HG03469 (cell line): ENCODE results near the gene NME5.
"Not testable (repeated sequence)": the region's sequence is repeated elsewhere in the genome, so short reads cannot be mapped to it uniquely, and the experiment has no call there.

ENCODE experiments used
- ATAC-seq: cut with Tn5 transposase; IDR thresholded peaks from one replicate; pipeline ENCODE4 v1.9.1; 2021; ENCODE audit warnings: mild to moderate bottlenecking, moderate library complexity, moderate number of reproducible peaks; ENCODE audit not compliant: unreplicated experiment

NME5 gene

GRCh38 chr5:138082033-138082432, 57.2 kb downstream of the NME5 start:
- ATAC-seq = no peak

- no peak for ATAC-seq
These were observed 61.1 kb downstream of the NME5 start for GRCh38 chr5:138078006-138078643.

DNA sequence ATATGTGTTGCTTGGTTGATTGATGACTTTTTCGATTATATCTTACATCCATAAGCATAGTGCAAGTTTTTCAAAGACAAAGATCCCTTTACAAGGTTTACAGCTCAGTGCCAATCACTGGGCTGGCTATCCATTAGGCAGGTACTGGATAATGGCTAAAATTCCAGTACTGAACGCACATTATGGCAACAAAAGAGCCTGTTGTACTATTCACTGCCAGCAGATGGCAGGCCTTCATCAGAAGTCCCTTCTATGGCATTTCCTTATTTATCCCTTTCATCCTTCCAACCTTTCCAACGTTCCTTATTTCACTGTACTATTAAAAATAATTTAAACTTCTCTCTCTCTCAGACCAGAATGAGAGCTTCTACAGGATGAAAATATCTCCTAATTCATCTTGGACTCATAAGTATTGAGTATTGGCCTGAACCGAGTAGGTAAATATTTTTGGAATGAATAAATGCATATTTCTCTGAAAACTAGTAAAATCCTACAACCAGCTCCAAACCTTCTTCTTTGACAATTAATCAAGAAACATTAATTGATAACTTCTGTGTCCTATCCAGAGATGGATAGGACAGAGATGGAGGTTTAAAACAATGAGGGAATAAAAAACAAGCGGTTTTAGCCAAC, 62.0 kb downstream of the NME5 start:
- no peak for ATAC-seq

DNA sequence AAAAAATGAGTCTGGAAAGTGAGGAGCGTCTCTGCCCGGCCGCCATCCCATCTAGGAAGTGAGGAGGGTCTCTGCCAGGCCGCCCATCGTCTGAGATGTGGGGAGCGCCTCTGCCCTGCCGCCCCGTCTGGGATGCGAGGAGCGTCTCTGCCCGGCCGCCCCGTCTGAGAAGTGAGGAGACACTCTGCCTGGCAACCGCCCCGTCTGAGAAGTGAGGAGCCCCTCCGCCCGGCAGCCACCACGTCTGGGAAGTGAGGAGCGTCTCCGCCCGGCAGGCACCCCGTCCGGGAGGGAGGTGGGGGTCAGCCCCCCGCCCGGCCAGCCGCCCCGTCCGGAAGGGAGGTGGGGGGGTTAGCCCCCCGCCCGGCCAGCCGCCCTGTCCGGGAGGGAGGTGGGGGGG, 69.2 kb downstream of the NME5 start:
- not testable (repeated sequence) for ATAC-seq

- no peak for ATAC-seq
These were observed 70.3 kb downstream of the NME5 start for GRCh38 chr5:138068742-138069600.

- no peak for ATAC-seq
These were observed 71.3 kb downstream of the NME5 start for GRCh38 chr5:138067945-138068344.
